Measurements from ENCODE around the gene OR2A42. TPM values are rescaled to one million over a fixed set of nuclear protein-coding genes. Genes with fewer than 3 reads are reported as not detected.
"Not testable (repeated sequence)": the region's sequence is repeated elsewhere in the genome, so short reads cannot be mapped to it uniquely, and the experiment has no call there.

The OR2A42 gene
- not detected in 2 replicates for total RNA-seq

GRCh38 chr7:144239365-144239764 is at the start of gene OR2A42:
OR2A42 (minus strand) TSS chr7:144239605; CDS start chr7:144232843, 6,762 bp downstream.
- H3K27ac Mint-ChIP-seq; intact Hi-C loops (cut with micrococcal nuclease); H3K36me3 Mint-ChIP-seq (ENCODE audit: low read depth); H3K4me3 Mint-ChIP-seq; H3K4me1 Mint-ChIP-seq; DNase-seq; H3K27me3 Mint-ChIP-seq; H3K9me3 Mint-ChIP-seq: not testable (repeated sequence)

GRCh38 chr7:144287171-144287784 is 47.9 kb upstream of the OR2A42 start:
- H3K9me3 Mint-ChIP-seq; intact Hi-C loops (cut with micrococcal nuclease); DNase-seq; H3K4me1 Mint-ChIP-seq; H3K4me3 Mint-ChIP-seq; H3K36me3 Mint-ChIP-seq (ENCODE audit: low read depth); H3K27me3 Mint-ChIP-seq; H3K27ac Mint-ChIP-seq: not testable (repeated sequence)

DNA sequence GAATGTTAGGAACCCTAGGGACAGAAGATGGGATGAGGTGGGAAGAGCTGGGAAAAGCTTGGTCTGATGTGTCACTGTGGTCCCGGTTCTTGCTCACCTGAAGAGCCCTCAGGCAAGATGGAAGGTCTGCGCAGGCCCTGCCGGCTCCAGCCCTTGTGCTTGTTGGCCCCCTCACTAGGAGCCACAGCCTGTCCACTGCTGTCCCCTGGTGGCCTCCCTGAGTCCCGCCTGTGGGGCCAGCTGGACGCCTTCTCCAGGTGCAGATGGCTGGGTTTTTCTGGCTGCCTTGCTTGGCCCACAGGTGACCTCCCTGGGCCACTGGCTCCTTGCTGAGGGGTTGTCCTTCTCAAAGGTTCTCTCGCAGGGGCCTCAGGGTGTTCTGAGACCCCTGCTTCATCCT is 44.3 kb upstream of the OR2A42 start:
- intact Hi-C loops (cut with micrococcal nuclease); DNase-seq; H3K4me3 Mint-ChIP-seq: not testable (repeated sequence)

GRCh38 chr7:144282490-144282889 is 43.1 kb upstream of the OR2A42 start:
- H3K36me3 Mint-ChIP-seq (ENCODE audit: low read depth); DNase-seq; H3K27me3 Mint-ChIP-seq; H3K4me1 Mint-ChIP-seq; intact Hi-C loops (cut with micrococcal nuclease); H3K27ac Mint-ChIP-seq; H3K9me3 Mint-ChIP-seq; H3K4me3 Mint-ChIP-seq: not testable (repeated sequence)

More for the DNA sequence above, 44.3 kb upstream of the OR2A42 start:
- not testable (repeated sequence) for H3K27me3 Mint-ChIP-seq; H3K9me3 Mint-ChIP-seq; H3K27ac Mint-ChIP-seq; H3K4me1 Mint-ChIP-seq; H3K36me3 Mint-ChIP-seq (ENCODE audit: low read depth)

- H3K9me3 Mint-ChIP-seq; DNase-seq; H3K27ac Mint-ChIP-seq; H3K4me3 Mint-ChIP-seq; H3K36me3 Mint-ChIP-seq (ENCODE audit: low read depth); intact Hi-C loops (cut with micrococcal nuclease); H3K4me1 Mint-ChIP-seq; H3K27me3 Mint-ChIP-seq: not testable (repeated sequence)
Observed at GRCh38 chr7:144281981-144282380, 42.6 kb upstream of the OR2A42 start.

DNA sequence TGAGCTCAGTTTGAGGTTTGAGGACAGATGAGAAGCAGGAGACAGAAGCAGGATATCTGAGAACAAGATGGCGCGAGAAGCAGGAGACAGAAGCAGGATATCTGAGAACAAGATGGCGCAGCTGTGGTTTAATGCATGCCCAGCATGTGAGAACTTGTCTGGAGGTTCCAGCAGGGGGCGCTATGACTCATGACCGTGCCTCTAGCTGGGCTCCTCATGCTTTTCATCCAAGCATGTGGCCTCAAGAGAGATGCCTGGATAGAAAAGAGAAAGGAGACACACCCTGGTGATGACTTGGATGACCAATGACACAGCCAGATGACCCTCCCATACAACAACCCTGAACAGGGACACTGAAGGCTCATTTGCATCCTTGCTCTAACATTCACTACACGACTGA is 40.6 kb upstream of the OR2A42 start:
- intact Hi-C loops (cut with micrococcal nuclease); H3K4me3 Mint-ChIP-seq; H3K9me3 Mint-ChIP-seq; DNase-seq; H3K27me3 Mint-ChIP-seq; H3K27ac Mint-ChIP-seq; H3K4me1 Mint-ChIP-seq; H3K36me3 Mint-ChIP-seq (ENCODE audit: low read depth): not testable (repeated sequence)

DNA sequence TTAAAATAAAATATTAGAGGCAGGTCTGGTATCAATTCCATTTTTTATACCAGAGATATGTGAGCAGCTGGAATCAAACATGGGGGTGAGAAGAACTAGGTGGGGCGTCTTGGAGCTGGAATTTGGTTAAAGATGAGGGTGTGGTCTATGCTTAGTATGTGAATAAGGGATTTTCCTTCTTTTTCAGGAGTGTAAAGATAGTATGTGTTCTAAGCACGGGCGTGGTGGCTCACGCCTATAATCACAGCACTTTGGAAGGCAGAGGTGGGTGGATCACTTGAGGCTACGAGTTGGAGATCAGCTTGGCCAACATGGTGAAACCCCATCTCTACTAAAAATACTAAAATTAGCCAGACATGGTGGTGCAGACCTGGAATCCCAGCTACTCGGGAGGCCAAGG is 35.9 kb upstream of the OR2A42 start:
- H3K9me3 Mint-ChIP-seq; H3K36me3 Mint-ChIP-seq (ENCODE audit: low read depth); H3K4me3 Mint-ChIP-seq; H3K4me1 Mint-ChIP-seq; intact Hi-C loops (cut with micrococcal nuclease); DNase-seq; H3K27me3 Mint-ChIP-seq; H3K27ac Mint-ChIP-seq: not testable (repeated sequence)

GRCh38 chr7:144269188-144269587 is 29.8 kb upstream of the OR2A42 start, which contains the start of gene CTAGE8:
CTAGE8 (minus strand) TSS chr7:144269288; CDS start chr7:144269250, 38 bp downstream.
- H3K4me3 Mint-ChIP-seq; H3K4me1 Mint-ChIP-seq; DNase-seq; H3K36me3 Mint-ChIP-seq (ENCODE audit: low read depth); H3K27me3 Mint-ChIP-seq; H3K27ac Mint-ChIP-seq; H3K9me3 Mint-ChIP-seq; intact Hi-C loops (cut with micrococcal nuclease): not testable (repeated sequence)

GRCh38 chr7:144264692-144265091 is 25.3 kb upstream of the OR2A42 start, which contains the start of gene OR2A7:
OR2A7 (minus strand) TSS chr7:144264792; CDS start chr7:144259628, 5,164 bp downstream.
- H3K27ac Mint-ChIP-seq; H3K9me3 Mint-ChIP-seq; H3K4me3 Mint-ChIP-seq; H3K4me1 Mint-ChIP-seq; H3K36me3 Mint-ChIP-seq (ENCODE audit: low read depth); intact Hi-C loops (cut with micrococcal nuclease); DNase-seq; H3K27me3 Mint-ChIP-seq: not testable (repeated sequence)

GRCh38 chr7:144262128-144262527 is 22.7 kb upstream of the OR2A42 start:
- H3K9me3 Mint-ChIP-seq; intact Hi-C loops (cut with micrococcal nuclease); H3K27me3 Mint-ChIP-seq; H3K4me1 Mint-ChIP-seq; DNase-seq; H3K36me3 Mint-ChIP-seq (ENCODE audit: low read depth); H3K4me3 Mint-ChIP-seq; H3K27ac Mint-ChIP-seq: not testable (repeated sequence)

- DNase-seq; H3K27me3 Mint-ChIP-seq; H3K4me3 Mint-ChIP-seq; H3K4me1 Mint-ChIP-seq; H3K36me3 Mint-ChIP-seq (ENCODE audit: low read depth); H3K9me3 Mint-ChIP-seq; H3K27ac Mint-ChIP-seq; intact Hi-C loops (cut with micrococcal nuclease): not testable (repeated sequence)
Observed at GRCh38 chr7:144259067-144259466, 19.7 kb upstream of the OR2A42 start.

- H3K4me1 Mint-ChIP-seq, result no peaks in the 10 kb centered on the region
- H3K36me3 Mint-ChIP-seq (ENCODE audit: low read depth), result no peaks in the 10 kb centered on the region
- H3K9me3 Mint-ChIP-seq, result no peaks in the 10 kb centered on the region
- intact Hi-C loops (cut with micrococcal nuclease), result no loop called here
- no peak overlapping the region for H3K4me3 Mint-ChIP-seq
- no peak overlapping the region for H3K27ac Mint-ChIP-seq
- no peaks in the 10 kb centered on the region for H3K27me3 Mint-ChIP-seq
- DNase-seq, result peak; percentile 54
Observed at GRCh38 chr7:144256112-144256511, 16.7 kb upstream of the OR2A42 start.

DNA sequence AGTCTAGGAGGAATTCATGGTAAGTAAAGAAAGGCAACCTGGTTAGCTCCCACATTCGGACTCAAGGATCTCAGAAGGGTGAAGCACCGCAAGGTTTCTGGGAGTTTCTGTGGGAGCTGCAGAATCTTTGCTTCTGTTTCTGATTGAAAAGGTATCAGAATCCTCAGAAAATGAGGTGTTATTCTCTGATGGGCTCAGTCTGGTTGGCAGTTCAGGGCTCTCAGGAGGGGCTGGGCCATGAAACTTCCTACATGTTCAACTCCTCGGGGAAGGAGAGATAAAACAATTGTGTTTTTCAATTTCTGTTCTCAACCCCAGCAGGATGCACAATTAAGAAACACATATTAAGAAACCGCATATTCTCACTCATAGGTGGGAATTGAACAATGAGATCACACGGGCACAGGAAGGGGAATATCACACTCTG is 16.1 kb upstream of the OR2A42 start:
- no peaks in the 10 kb centered on the region for H3K9me3 Mint-ChIP-seq

DNA sequence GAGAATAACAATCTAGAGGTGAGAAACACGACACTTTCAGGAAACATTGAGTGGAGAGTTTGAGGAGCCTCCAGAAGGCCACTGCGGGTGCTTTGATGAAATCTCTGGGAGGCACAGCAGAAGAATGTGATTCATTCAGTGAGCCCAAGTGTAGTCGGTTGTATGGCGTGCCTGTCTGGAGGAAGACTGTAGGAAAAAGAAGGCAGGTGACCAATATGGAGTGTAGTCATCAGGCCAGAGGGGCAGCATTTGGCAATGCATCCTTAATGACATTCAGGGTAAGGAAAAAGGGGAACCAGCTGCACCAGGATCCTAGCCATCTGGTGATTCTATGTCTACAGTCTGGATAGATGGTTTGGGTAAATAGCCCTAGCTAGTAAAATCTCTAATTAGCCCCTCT is 12.9 kb upstream of the OR2A42 start:
- DNase-seq; H3K36me3 Mint-ChIP-seq (ENCODE audit: low read depth): not testable (repeated sequence)

More for the DNA sequence above, 16.1 kb upstream of the OR2A42 start:
- Mint-ChIP-seq H3K4me1 (no peaks in the 10 kb centered on the region), H3K36me3 (ENCODE audit: low read depth) (no peaks in the 10 kb centered on the region), H3K27ac (no peak overlapping the region), H3K27me3 (no peaks in the 10 kb centered on the region), H3K4me3 (no peak overlapping the region)
- intact Hi-C loops (cut with micrococcal nuclease), result no loop called here
- DNase-seq, result peak; percentile 55

More for the DNA sequence above, 12.9 kb upstream of the OR2A42 start:
- H3K4me1 Mint-ChIP-seq; H3K9me3 Mint-ChIP-seq; H3K27ac Mint-ChIP-seq; intact Hi-C loops (cut with micrococcal nuclease); H3K4me3 Mint-ChIP-seq; H3K27me3 Mint-ChIP-seq: not testable (repeated sequence)
